ENCODE measurements around the gene RCAN1. TPM values are rescaled to one million over a fixed set of nuclear protein-coding genes. Genes with fewer than 3 reads are reported as not detected.
"Not testable (repeated sequence)": the region's sequence is repeated elsewhere in the genome, so short reads cannot be mapped to it uniquely, and the experiment has no call there.

RCAN1 gene
- total RNA-seq, 1 donor from 2014 or later: 197 TPM

GRCh38 chr21:34570313-34570712 lies 44.6 kb downstream of the RCAN1 start:
- H3K36me3 Mint-ChIP-seq (ENCODE audit: low read depth, unreplicated experiment): peaks cover 8% of the 10 kb centered on the region
- no peak overlapping the region for H3K4me3 ChIP-seq (ENCODE audit: insufficient read depth, low read depth, low read length)
- TF ChIP-seq CTCF (IDR thresholded peaks at IDR 0.05; ENCODE audit: insufficient read depth, low read depth, low read length) (no peak), EZH2 (IDR thresholded peaks at IDR 0.05; ENCODE audit: insufficient read depth, low read length) (no peak)
- peaks cover 8% of the 10 kb centered on the region for H3K4me1 Mint-ChIP-seq (ENCODE audit: low read depth, unreplicated experiment)
- no peak overlapping the region for H2AFZ ChIP-seq (ENCODE audit: low read depth, low read length)
- peaks cover 4% of the 10 kb centered on the region for H3K9me3 Mint-ChIP-seq (ENCODE audit: unreplicated experiment)
- no peaks in the 10 kb centered on the region for H3K9me3 ChIP-seq (ENCODE audit: insufficient read depth, low read depth, low read length)
- no peaks in the 10 kb centered on the region for H4K20me1 ChIP-seq (ENCODE audit: insufficient read depth, low read length)
- no peaks in the 10 kb centered on the region for H3K79me2 ChIP-seq (ENCODE audit: insufficient read depth, low read length)
- H3K27me3 Mint-ChIP-seq (ENCODE audit: low read depth, unreplicated experiment): no peaks in the 10 kb centered on the region
- H3K4me3 Mint-ChIP-seq (ENCODE audit: unreplicated experiment): no peak overlapping the region
- H3K27ac ChIP-seq (ENCODE audit: low read depth, low read length): no peak overlapping the region
- H3K27ac Mint-ChIP-seq (ENCODE audit: unreplicated experiment): no peak overlapping the region
- no peak overlapping the region for H3K4me2 ChIP-seq (ENCODE audit: low read length)
- DNase-seq (ENCODE audit: low read depth) (no peak), FAIRE-seq (no peak)
- H3K27me3 ChIP-seq (ENCODE audit: insufficient read depth, low read length): no peaks in the 10 kb centered on the region
- no peak overlapping the region for H3K9ac ChIP-seq (ENCODE audit: low read length)
- peaks cover 3% of the 10 kb centered on the region for H3K4me1 ChIP-seq (ENCODE audit: insufficient read depth, low read length)
- H3K36me3 ChIP-seq (ENCODE audit: insufficient read depth, low read length): no peaks in the 10 kb centered on the region

GRCh38 chr21:34569381-34569979 lies 45.4 kb downstream of the RCAN1 start:
- H3K9me3 Mint-ChIP-seq (ENCODE audit: unreplicated experiment): peaks cover 4% of the 10 kb centered on the region
- no peak overlapping the region for H3K27ac Mint-ChIP-seq (ENCODE audit: unreplicated experiment)
- DNase-seq (ENCODE audit: low read depth): no peak

DNA sequence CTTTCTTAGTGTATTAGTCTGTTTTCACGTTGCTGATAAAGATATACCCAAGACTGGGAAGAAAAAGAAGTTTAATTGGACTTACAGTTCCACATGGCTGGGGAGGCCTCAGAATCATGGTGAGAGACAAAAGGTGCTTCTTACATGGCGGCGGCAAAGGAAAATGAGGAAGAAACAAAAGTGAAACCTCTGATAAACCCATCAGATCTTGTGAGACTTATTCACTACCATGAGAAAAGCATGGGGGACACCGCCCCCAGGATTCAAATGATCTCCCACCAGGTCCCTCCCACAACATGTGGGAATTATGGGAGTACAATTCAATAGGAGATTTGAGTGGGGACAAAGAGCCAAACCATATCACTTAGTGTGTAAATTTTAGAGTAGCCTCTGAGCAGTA lies 46.1 kb downstream of the RCAN1 start:
- not testable (repeated sequence) for DNase-seq (ENCODE audit: low read depth); H3K4me1 Mint-ChIP-seq (ENCODE audit: low read depth, unreplicated experiment); H3K4me3 Mint-ChIP-seq (ENCODE audit: unreplicated experiment); H3K36me3 ChIP-seq (ENCODE audit: insufficient read depth, low read length); H3K4me1 ChIP-seq (ENCODE audit: insufficient read depth, low read length); H3K9me3 ChIP-seq (ENCODE audit: insufficient read depth, low read depth, low read length); H3K4me2 ChIP-seq (ENCODE audit: low read length); H3K4me3 ChIP-seq (ENCODE audit: insufficient read depth, low read depth, low read length); H3K27me3 ChIP-seq (ENCODE audit: insufficient read depth, low read length); H3K79me2 ChIP-seq (ENCODE audit: insufficient read depth, low read length); H3K27ac Mint-ChIP-seq (ENCODE audit: unreplicated experiment); H3K9ac ChIP-seq (ENCODE audit: low read length); FAIRE-seq; H3K9me3 Mint-ChIP-seq (ENCODE audit: unreplicated experiment); H2AFZ ChIP-seq (ENCODE audit: low read depth, low read length); H3K27ac ChIP-seq (ENCODE audit: low read depth, low read length); H4K20me1 ChIP-seq (ENCODE audit: insufficient read depth, low read length); H3K27me3 Mint-ChIP-seq (ENCODE audit: low read depth, unreplicated experiment)
- peaks cover 10% of the 10 kb centered on the region for H3K36me3 Mint-ChIP-seq (ENCODE audit: low read depth, unreplicated experiment)

More at GRCh38 chr21:34569381-34569979, 45.4 kb downstream of the RCAN1 start:
- H3K27me3 Mint-ChIP-seq (ENCODE audit: low read depth, unreplicated experiment): no peaks in the 10 kb centered on the region
- Histone ChIP-seq H3K79me2 (ENCODE audit: insufficient read depth, low read length) (no peaks in the 10 kb centered on the region), H3K27ac (ENCODE audit: low read depth, low read length) (no peak overlapping the region), H3K4me2 (ENCODE audit: low read length) (no peak overlapping the region), H3K4me3 (ENCODE audit: insufficient read depth, low read depth, low read length) (no peak overlapping the region), H3K9ac (ENCODE audit: low read length) (no peak overlapping the region), H3K27me3 (ENCODE audit: insufficient read depth, low read length) (no peaks in the 10 kb centered on the region), H2AFZ (ENCODE audit: low read depth, low read length) (no peak overlapping the region), H3K9me3 (ENCODE audit: insufficient read depth, low read depth, low read length) (no peaks in the 10 kb centered on the region), H3K4me1 (ENCODE audit: insufficient read depth, low read length) (peaks cover 3% of the 10 kb centered on the region), H4K20me1 (ENCODE audit: insufficient read depth, low read length) (no peaks in the 10 kb centered on the region), H3K36me3 (ENCODE audit: insufficient read depth, low read length) (no peaks in the 10 kb centered on the region)
- FAIRE-seq: no peak
- H3K4me3 Mint-ChIP-seq (ENCODE audit: unreplicated experiment): no peak overlapping the region
- H3K36me3 Mint-ChIP-seq (ENCODE audit: low read depth, unreplicated experiment): peaks cover 8% of the 10 kb centered on the region
- no peak for TF ChIP-seq CTCF (IDR thresholded peaks at IDR 0.05; ENCODE audit: insufficient read depth, low read depth, low read length)
- TF ChIP-seq EZH2 (IDR thresholded peaks at IDR 0.05; ENCODE audit: insufficient read depth, low read length): no peak
- H3K4me1 Mint-ChIP-seq (ENCODE audit: low read depth, unreplicated experiment): peaks cover 8% of the 10 kb centered on the region
